ENCODE measurements around the gene ABCA4.

- TF ChIP-seq EZH2 (IDR thresholded peaks at IDR 0.05) (no peak), POLR2A (IDR thresholded peaks at IDR 0.05; ENCODE audit: borderline replicate concordance, extremely low read depth, insufficient read depth, insufficient read length) (no peak), RAD21 (IDR thresholded peaks at IDR 0.05; ENCODE audit: low read depth) (no peak), POLR2AphosphoS5 (IDR thresholded peaks at IDR 0.05; ENCODE audit: low read depth, low read length) (no peak), SIN3A (IDR thresholded peaks at IDR 0.05; ENCODE audit: low read depth) (no peak), REST (IDR thresholded peaks at IDR 0.05; ENCODE audit: low read depth) (no peak), JUND (IDR thresholded peaks at IDR 0.05) (no peak)
These were observed 9.8 kb downstream of the ABCA4 start for GRCh38 chr1:94110946-94111740.
